ENCODE measurements around the gene CASKIN2. TPM values are rescaled to one million over a fixed set of nuclear protein-coding genes. Genes with fewer than 3 reads are reported as not detected.

The CASKIN2 gene
- total and polyA plus RNA-seq, 10 of the 15 experiments (the other 5 are each of a cell fraction or from before 2014, with no cell fraction given): 0.02 to 2.7 (median 0.44) TPM; not detected in 1

DNA sequence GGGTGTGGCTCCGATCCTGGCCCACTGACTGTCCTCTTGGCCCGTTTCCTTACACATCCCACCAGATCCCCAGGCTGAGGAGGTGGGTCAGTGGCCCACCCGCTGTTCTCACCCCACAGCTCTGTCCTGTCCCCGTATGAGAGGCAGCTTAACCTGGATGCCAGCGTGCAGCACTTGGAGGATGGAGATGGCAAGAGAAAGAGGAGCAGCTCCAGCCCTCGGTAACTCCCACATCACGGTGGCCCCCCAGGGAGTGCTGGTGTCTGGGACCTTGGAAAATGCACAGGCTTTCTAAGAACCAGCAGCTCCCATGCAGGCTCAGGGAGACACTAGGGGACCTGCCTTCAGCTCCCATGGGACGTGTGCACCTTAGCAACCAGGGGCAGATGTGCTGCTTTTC lies 6.0 kb upstream of the CASKIN2 start:
- CTCF ChIA-PET: no interaction called here
- FAIRE-seq (no peak), ATAC-seq (no peak), DNase-seq (ENCODE audit: low read depth, low spot score) (no peak)
- in situ Hi-C loops (cut with MboI): no loop called here
- RAD21 ChIA-PET (ENCODE audit: unreplicated experiment): no interaction called here
- POLR2A ChIA-PET: interaction anchor here (0.6 kb wide), 1 partner anchor 92 kb away, joined by 3 read pairs; no protein-coding TSS in a partner anchor
- H3K79me2 ChIP-seq (ENCODE audit: control insufficient read depth, insufficient read depth, low read length): peaks cover 14% of the 10 kb centered on the region
- no peaks in the 10 kb centered on the region for H3K9me3 ChIP-seq (replicated peaks; ENCODE audit: control insufficient read depth, insufficient read depth, low read length)
- 0 out of 4 replicates have a peak, but pooled peaks cover 0 to 3% of the 10 kb centered on the region in 2 experiments for H3K27me3 ChIP-seq (replicated peaks in 1 of 2; ENCODE audit: control insufficient read depth in 2 of 2, insufficient read depth in 2 of 2, low read length in 1 of 2)
- H4K20me1 ChIP-seq (ENCODE audit: control insufficient read depth, insufficient read depth): no peaks in the 10 kb centered on the region
- intact Hi-C loops (cut with micrococcal nuclease; ENCODE audit: unreplicated experiment): no loop called here
- H2AFZ ChIP-seq (ENCODE audit: control insufficient read depth, low read depth, low read length): no peak overlapping the region
- no peak overlapping the region for H3K9ac ChIP-seq (ENCODE audit: control insufficient read depth, insufficient read depth, low read length)
- H3K27ac ChIP-seq (ENCODE audit: control insufficient read depth, insufficient read depth): no peak overlapping the region
- no peak overlapping the region for H3K4me2 ChIP-seq (ENCODE audit: control insufficient read depth, insufficient read depth)
- BruUV-seq (replicated peaks): no TSS peak
- H3K4me3 ChIP-seq: no peak overlapping the region
- peaks cover 0 to 2% of the 10 kb centered on the region in 2 experiments; a peak in 3 of 4 replicates for H3K36me3 ChIP-seq (ENCODE audit: control insufficient read depth in 2 of 2, insufficient read depth in 2 of 2, low read length in 1 of 2)
- peaks cover 23% of the 10 kb centered on the region for H3K4me1 ChIP-seq (ENCODE audit: control insufficient read depth, insufficient read depth, low read length)
- 95% methylated on average over 8 of the region's 8 CpGs for WGBS (ENCODE audit: insufficient coverage, insufficient replicate concordance, low lambda C conversion rate, missing lambda C conversion rate)
- TF ChIP-seq RUNX3 (IDR thresholded peaks at IDR 0.05; ENCODE audit: low read length) (no peak), RFX5 (IDR thresholded peaks at IDR 0.05; ENCODE audit: low read depth, low read length) (no peak), PML (IDR thresholded peaks at IDR 0.05; ENCODE audit: low read length) (no peak), IKZF1 (conservative IDR thresholded peaks at IDR 0.05) (no peak), CHD1 (IDR thresholded peaks at IDR 0.05; ENCODE audit: low read depth, low read length) (no peak), MYC (IDR thresholded peaks at IDR 0.05; ENCODE audit: insufficient read depth, insufficient read length, insufficient replicate concordance, low read length, severe bottlenecking) (no peak), SUPT20H (IDR thresholded peaks at IDR 0.05; ENCODE audit: borderline replicate concordance, control insufficient read depth, low read depth, low read length) (no peak), JUNB (IDR thresholded peaks at IDR 0.05) (no peak), NFXL1 (IDR thresholded peaks at IDR 0.05; ENCODE audit: borderline replicate concordance) (no peak), EZH2 (IDR thresholded peaks at IDR 0.05; ENCODE audit: borderline replicate concordance, control insufficient read depth, low read depth, low read length) (no peak), LARP7 (IDR thresholded peaks at IDR 0.05) (no peak), MEF2A (IDR thresholded peaks at IDR 0.05; ENCODE audit: insufficient read depth, low read depth, low read length) (no peak), BHLHE40 (IDR thresholded peaks at IDR 0.05; ENCODE audit: borderline replicate concordance in 1 of 2, low read depth in 2 of 2, low read length in 1 of 2) (no peak), MLLT1 (IDR thresholded peaks at IDR 0.05) (no peak), IRF4 (IDR thresholded peaks at IDR 0.05; ENCODE audit: low read depth, low read length) (no peak), KLF5 (IDR thresholded peaks at IDR 0.05; ENCODE audit: partially characterized antibody) (no peak), POLR2AphosphoS2 (IDR thresholded peaks at IDR 0.05; ENCODE audit: low read depth, low read length) (no peak)
- TF ChIP-seq, protein P1, sequence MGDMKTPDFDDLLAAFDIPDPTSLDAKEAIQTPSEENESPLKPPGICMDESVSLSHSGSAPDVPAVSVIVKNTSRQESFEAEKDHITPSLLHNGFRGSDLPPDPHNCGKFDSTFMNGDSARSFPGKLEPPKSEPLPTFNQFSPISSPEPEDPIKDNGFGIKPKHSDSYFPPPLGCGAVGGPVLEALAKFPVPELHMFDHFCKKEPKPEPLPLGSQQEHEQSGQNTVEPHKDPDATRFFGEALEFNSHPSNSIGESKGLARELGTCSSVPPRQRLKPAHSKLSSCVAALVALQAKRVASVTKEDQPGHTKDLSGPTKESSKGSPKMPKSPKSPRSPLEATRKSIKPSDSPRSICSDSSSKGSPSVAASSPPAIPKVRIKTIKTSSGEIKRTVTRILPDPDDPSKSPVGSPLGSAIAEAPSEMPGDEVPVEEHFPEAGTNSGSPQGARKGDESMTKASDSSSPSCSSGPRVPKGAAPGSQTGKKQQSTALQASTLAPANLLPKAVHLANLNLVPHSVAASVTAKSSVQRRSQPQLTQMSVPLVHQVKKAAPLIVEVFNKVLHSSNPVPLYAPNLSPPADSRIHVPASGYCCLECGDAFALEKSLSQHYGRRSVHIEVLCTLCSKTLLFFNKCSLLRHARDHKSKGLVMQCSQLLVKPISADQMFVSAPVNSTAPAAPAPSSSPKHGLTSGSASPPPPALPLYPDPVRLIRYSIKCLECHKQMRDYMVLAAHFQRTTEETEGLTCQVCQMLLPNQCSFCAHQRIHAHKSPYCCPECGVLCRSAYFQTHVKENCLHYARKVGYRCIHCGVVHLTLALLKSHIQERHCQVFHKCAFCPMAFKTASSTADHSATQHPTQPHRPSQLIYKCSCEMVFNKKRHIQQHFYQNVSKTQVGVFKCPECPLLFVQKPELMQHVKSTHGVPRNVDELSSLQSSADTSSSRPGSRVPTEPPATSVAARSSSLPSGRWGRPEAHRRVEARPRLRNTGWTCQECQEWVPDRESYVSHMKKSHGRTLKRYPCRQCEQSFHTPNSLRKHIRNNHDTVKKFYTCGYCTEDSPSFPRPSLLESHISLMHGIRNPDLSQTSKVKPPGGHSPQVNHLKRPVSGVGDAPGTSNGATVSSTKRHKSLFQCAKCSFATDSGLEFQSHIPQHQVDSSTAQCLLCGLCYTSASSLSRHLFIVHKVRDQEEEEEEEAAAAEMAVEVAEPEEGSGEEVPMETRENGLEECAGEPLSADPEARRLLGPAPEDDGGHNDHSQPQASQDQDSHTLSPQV (IDR thresholded peaks at IDR 0.05): no peak
- SMC1A ChIA-PET (ENCODE audit: uncharacterized antibody, unreplicated experiment): no interaction called here

Data from GM12878 (cell line).